GM12878 (cell line): ENCODE results near the gene ITPR3. TPM values are rescaled to one million over a fixed set of nuclear protein-coding genes. Genes with fewer than 3 reads are reported as not detected.

Experiments
- ASH2L ChIP-seq: fragments of 300-600, 200-600 bp; sonication (generic); IDR thresholded peaks from 2 replicates; pipeline ENCODE4 v1.6.1; 2017; ENCODE audit warnings: low read depth, mild to moderate bottlenecking, borderline replicate concordance
- HDAC6 ChIP-seq: fragments of 200-600 bp; sonication (generic); IDR thresholded peaks from one replicate; pipeline ENCODE4 v1.8.0; 2017; ENCODE audit warnings: antibody characterized with exemption; ENCODE audit not compliant: unreplicated experiment
- KLF5 ChIP-seq: fragments of 450-650 bp; IDR thresholded peaks from 2 replicates; pipeline ENCODE4 v1.6.1; 2014; ENCODE audit warnings: mild to moderate bottlenecking; ENCODE audit not compliant: partially characterized antibody
- NR2C2 ChIP-seq: IDR thresholded peaks from 2 replicates; pipeline ENCODE4 v1.6.1; 2011; ENCODE audit warnings: borderline replicate concordance, low read depth; ENCODE audit not compliant: control insufficient read depth, insufficient read length
- RAD51 ChIP-seq: fragments of 450-650 bp; IDR thresholded peaks from 2 replicates; pipeline ENCODE4 v1.6.1; 2016; ENCODE audit warnings: moderate library complexity, mild to moderate bottlenecking, inconsistent platforms
- SIN3A ChIP-seq: IDR thresholded peaks from 2 replicates; pipeline ENCODE4 v1.6.1; 2012; ENCODE audit warnings: low read depth, low read length, improper control_type of control experiment
- SMAD5 ChIP-seq: IDR thresholded peaks from 2 replicates; pipeline ENCODE4 v1.6.1; 2016; ENCODE audit warnings: antibody characterized with exemption, low read depth
- SREBF2 ChIP-seq: IDR thresholded peaks from 2 replicates; pipeline ENCODE4 v1.6.1; 2012; ENCODE audit warnings: mild to moderate bottlenecking, low read length
- SRF ChIP-seq, 2 experiments: IDR thresholded peaks; 2 replicates each; pipeline ENCODE4 v1.6.1; 2011; ENCODE audit warnings: low read depth in 2 of 2, low read length in 2 of 2, mild to moderate bottlenecking in 1 of 2, moderate library complexity in 1 of 2
- TCF3 ChIP-seq: IDR thresholded peaks from 2 replicates; pipeline ENCODE4 v1.6.1; 2012; ENCODE audit warnings: low read depth, mild to moderate bottlenecking, low read length, borderline replicate concordance; ENCODE audit not compliant: insufficient read depth
- ZSCAN29 ChIP-seq: fragments of 450-650 bp; IDR thresholded peaks from 2 replicates; pipeline ENCODE4 v1.6.1; 2017; ENCODE audit warnings: mild to moderate bottlenecking, moderate library complexity
- polyA plus RNA-seq, 11 experiments: library from polyadenylated mRNA; depleted of rRNA in 4 of 11; unstranded in 6 of 11; stranded (reverse) in 5 of 11; fragments of >200 nt; fragmentation: Nextera tagmentation in 4 of 11; fragmentation: Illumina TruSeq in 1 of 11; extraction: Ambion mirVana in 4 of 11; extraction: Trizol in 1 of 11; gene quantifications; 1 replicate in 1 of 11; 2 replicates in 10 of 11; pipeline versions ENCODE4 v1.2.1 to v1.2.3, GENCODE V29; 2011 to 2016; ENCODE audit warnings: inconsistent platforms in 2 of 11, missing spikeins in 2 of 11, low read depth in 1 of 11
- total RNA-seq, 4 experiments: library from RNA; depleted of rRNA in 3 of 4; stranded (reverse); fragments of >200 nt in 3 of 4; fragmentation: Illumina TruSeq in 1 of 4; extraction: Trizol in 1 of 4; gene quantifications; 2 replicates each; pipeline versions ENCODE4 v1.2.1 to v1.2.3, GENCODE V29; 2013 to 2021
- TF ChIP-seq, protein P1 (sequence below): fragments of 450-650 bp; formaldehyde crosslinking; IDR thresholded peaks from 2 replicates; pipeline ENCODE4 v1.4.0; 2022; ENCODE audit warnings: mild to moderate bottlenecking, moderate library complexity
- TF ChIP-seq, protein P2 (sequence below): IDR thresholded peaks from 2 replicates; pipeline ENCODE4 v1.6.1; 2011; ENCODE audit warnings: low read depth, low read length, improper control_type of control experiment, borderline replicate concordance
- TF ChIP-seq, protein P3 (sequence below): fragments of 450-650 bp; IDR thresholded peaks from 2 replicates; pipeline ENCODE4 v1.6.1; 2016; ENCODE audit warnings: mild to moderate bottlenecking, moderate library complexity, borderline replicate concordance
- TF ChIP-seq, protein P4 (sequence below): IDR thresholded peaks from 2 replicates; pipeline ENCODE4 v1.6.1; 2012; ENCODE audit warnings: low read depth, low read length, improper control_type of control experiment
- TF ChIP-seq, protein P5 (sequence below): IDR thresholded peaks from 2 replicates; pipeline ENCODE4 v1.6.1; 2011; ENCODE audit warnings: borderline replicate concordance, low read depth, mild to moderate bottlenecking, moderate library complexity, mixed read lengths, low read length; ENCODE audit not compliant: insufficient read depth; ENCODE audit errors: extremely low read length

ITPR3 gene
- total and polyA plus RNA-seq, 10 of the 15 experiments (the other 5 are each of a cell fraction or from before 2014, with no cell fraction given): 0.32 to 34.0 (median 11.9) TPM

DNA sequence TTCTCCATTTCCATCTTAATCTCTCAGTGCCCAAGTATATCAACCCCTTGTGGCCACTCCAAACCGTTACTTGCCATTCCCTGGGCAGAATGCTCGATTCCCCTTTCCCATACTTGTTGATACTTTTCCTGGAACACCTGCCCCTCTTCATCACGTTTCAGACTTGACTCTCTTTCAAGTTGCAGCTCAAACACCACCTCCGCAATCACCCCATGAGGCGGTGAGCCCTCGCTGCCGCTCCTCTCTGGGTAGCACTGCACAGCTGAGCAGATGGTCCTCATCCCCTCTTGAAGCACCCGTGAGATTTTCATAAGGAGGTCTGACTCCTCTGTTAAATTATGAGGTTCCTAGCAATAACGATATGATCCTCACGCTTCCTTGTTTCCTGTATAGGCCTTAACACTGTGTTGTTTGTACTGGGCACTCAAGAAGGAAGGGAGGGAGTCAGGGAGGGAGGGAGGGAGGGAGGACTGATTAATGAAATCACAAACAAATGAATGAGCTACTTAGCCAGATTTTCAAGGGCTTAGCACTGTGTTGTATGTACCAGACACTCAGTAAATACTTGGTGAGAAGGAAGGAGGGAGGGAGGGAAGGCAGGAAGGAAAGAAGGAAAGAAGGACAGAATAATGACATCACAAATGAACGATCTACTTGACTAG, 98.3 kb downstream of the ITPR3 start (continued):
- TF ChIP-seq, protein P1, sequence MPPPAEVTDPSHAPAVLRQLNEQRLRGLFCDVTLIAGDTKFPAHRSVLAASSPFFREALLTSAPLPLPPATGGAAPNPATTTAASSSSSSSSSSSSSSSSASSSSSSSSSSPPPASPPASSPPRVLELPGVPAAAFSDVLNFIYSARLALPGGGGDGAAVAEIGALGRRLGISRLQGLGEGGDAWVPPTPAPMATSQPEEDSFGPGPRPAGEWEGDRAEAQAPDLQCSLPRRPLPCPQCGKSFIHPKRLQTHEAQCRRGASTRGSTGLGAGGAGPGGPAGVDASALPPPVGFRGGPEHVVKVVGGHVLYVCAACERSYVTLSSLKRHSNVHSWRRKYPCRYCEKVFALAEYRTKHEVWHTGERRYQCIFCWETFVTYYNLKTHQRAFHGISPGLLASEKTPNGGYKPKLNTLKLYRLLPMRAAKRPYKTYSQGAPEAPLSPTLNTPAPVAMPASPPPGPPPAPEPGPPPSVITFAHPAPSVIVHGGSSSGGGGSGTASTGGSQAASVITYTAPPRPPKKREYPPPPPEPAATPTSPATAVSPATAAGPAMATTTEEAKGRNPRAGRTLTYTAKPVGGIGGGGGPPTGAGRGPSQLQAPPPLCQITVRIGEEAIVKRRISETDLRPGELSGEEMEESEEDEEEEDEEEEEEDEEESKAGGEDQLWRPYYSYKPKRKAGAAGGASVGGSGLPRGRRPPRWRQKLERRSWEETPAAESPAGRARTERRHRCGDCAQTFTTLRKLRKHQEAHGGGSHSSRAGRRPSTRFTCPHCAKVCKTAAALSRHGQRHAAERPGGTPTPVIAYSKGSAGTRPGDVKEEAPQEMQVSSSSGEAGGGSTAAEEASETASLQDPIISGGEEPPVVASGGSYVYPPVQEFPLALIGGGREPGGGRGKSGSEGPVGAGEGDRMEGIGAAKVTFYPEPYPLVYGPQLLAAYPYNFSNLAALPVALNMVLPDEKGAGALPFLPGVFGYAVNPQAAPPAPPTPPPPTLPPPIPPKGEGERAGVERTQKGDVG (CRISPR knock-in tag): no peak
- TF ChIP-seq SIN3A (no peak), NR2C2 (no peak), RAD51 (no peak), SMAD5 (no peak), ZSCAN29 (no peak), ASH2L (no peak), SREBF2 (no peak), HDAC6 (no peak), TCF3 (no peak), SRF (IDR thresholded peaks at IDR 0.05; ENCODE audit: low read depth in 2 of 2, low read length in 2 of 2) (no peak), KLF5 (no peak)
- TF ChIP-seq, protein P2, sequence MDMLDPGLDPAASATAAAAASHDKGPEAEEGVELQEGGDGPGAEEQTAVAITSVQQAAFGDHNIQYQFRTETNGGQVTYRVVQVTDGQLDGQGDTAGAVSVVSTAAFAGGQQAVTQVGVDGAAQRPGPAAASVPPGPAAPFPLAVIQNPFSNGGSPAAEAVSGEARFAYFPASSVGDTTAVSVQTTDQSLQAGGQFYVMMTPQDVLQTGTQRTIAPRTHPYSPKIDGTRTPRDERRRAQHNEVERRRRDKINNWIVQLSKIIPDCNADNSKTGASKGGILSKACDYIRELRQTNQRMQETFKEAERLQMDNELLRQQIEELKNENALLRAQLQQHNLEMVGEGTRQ: no peak
- TF ChIP-seq, protein P3, sequence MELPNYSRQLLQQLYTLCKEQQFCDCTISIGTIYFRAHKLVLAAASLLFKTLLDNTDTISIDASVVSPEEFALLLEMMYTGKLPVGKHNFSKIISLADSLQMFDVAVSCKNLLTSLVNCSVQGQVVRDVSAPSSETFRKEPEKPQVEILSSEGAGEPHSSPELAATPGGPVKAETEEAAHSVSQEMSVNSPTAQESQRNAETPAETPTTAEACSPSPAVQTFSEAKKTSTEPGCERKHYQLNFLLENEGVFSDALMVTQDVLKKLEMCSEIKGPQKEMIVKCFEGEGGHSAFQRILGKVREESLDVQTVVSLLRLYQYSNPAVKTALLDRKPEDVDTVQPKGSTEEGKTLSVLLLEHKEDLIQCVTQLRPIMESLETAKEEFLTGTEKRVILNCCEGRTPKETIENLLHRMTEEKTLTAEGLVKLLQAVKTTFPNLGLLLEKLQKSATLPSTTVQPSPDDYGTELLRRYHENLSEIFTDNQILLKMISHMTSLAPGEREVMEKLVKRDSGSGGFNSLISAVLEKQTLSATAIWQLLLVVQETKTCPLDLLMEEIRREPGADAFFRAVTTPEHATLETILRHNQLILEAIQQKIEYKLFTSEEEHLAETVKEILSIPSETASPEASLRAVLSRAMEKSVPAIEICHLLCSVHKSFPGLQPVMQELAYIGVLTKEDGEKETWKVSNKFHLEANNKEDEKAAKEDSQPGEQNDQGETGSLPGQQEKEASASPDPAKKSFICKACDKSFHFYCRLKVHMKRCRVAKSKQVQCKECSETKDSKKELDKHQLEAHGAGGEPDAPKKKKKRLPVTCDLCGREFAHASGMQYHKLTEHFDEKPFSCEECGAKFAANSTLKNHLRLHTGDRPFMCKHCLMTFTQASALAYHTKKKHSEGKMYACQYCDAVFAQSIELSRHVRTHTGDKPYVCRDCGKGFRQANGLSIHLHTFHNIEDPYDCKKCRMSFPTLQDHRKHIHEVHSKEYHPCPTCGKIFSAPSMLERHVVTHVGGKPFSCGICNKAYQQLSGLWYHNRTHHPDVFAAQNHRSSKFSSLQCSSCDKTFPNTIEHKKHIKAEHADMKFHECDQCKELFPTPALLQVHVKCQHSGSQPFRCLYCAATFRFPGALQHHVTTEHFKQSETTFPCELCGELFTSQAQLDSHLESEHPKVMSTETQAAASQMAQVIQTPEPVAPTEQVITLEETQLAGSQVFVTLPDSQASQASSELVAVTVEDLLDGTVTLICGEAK: no peak
- TF ChIP-seq, protein P4, sequence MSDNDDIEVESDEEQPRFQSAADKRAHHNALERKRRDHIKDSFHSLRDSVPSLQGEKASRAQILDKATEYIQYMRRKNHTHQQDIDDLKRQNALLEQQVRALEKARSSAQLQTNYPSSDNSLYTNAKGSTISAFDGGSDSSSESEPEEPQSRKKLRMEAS: no peak
- TF ChIP-seq, protein P5, sequence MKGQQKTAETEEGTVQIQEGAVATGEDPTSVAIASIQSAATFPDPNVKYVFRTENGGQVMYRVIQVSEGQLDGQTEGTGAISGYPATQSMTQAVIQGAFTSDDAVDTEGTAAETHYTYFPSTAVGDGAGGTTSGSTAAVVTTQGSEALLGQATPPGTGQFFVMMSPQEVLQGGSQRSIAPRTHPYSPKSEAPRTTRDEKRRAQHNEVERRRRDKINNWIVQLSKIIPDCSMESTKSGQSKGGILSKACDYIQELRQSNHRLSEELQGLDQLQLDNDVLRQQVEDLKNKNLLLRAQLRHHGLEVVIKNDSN: no peak
